HUES48 (cell line): ENCODE data around the gene CACNA2D2.

ENCODE experiments used
- H3K27ac ChIP-seq: one replicate; pipeline ENCODE4 v1.7.0; 2013; ENCODE audit warnings: low read depth, low read length, inconsistent platforms
- H3K27me3 ChIP-seq: 2 replicates; pipeline ENCODE4 v1.6.1; 2013; ENCODE audit warnings: mild to moderate bottlenecking, low read length; ENCODE audit not compliant: control insufficient read depth, insufficient read depth
- H3K36me3 ChIP-seq: 2 replicates; pipeline ENCODE4 v1.6.1; 2013; ENCODE audit warnings: low read length; ENCODE audit not compliant: control insufficient read depth, insufficient read depth
- H3K4me1 ChIP-seq: 2 replicates; pipeline ENCODE4 v1.6.1; 2013; ENCODE audit warnings: mild to moderate bottlenecking, low read length; ENCODE audit not compliant: control insufficient read depth, insufficient read depth
- H3K4me3 ChIP-seq: 2 replicates; pipeline ENCODE4 v1.5.1; 2013; ENCODE audit warnings: mild to moderate bottlenecking, low read depth, low read length
- H3K9ac ChIP-seq: 2 replicates; pipeline ENCODE4 v1.6.1; 2013; ENCODE audit warnings: mild to moderate bottlenecking, low read depth, low read length, moderate library complexity
- H3K9me3 ChIP-seq: 2 replicates; pipeline ENCODE4 v1.6.1; 2013; ENCODE audit warnings: low read length; ENCODE audit not compliant: control insufficient read depth, insufficient read depth

The CACNA2D2 gene

GRCh38 chr3:50353245-50354004 is 150.0 kb downstream of the CACNA2D2 start:
- Histone ChIP-seq H3K27ac (no peak overlapping the region), H3K4me1 (peaks cover 17% of the 10 kb centered on the region), H3K27me3 (no peaks in the 10 kb centered on the region), H3K4me3 (no peak overlapping the region), H3K9me3 (no peaks in the 10 kb centered on the region), H3K36me3 (peaks cover 50% of the 10 kb centered on the region), H3K9ac (no peak overlapping the region)

- no peak overlapping the region for H3K4me3 ChIP-seq
- H3K27ac ChIP-seq, result no peak overlapping the region
- no peaks in the 10 kb centered on the region for H3K27me3 ChIP-seq
- H3K9me3 ChIP-seq, result no peaks in the 10 kb centered on the region
- H3K4me1 ChIP-seq, result peaks cover 12% of the 10 kb centered on the region
- no peak overlapping the region for H3K9ac ChIP-seq
- peaks cover 56% of the 10 kb centered on the region for H3K36me3 ChIP-seq
Observed at GRCh38 chr3:50352781-50353180, 150.7 kb downstream of the CACNA2D2 start.

GRCh38 chr3:50351323-50351697 is 152.1 kb downstream of the CACNA2D2 start:
- Histone ChIP-seq H3K9me3 (no peaks in the 10 kb centered on the region), H3K36me3 (peaks cover 51% of the 10 kb centered on the region), H3K27me3 (peaks cover 4% of the 10 kb centered on the region; the same call in 1 of the 2 replicates), H3K4me3 (peak overlapping the region; percentile 91), H3K9ac (no peak overlapping the region), H3K27ac (no peak overlapping the region), H3K4me1 (peaks cover 6% of the 10 kb centered on the region)

GRCh38 chr3:50350527-50351322 is 152.7 kb downstream of the CACNA2D2 start, which contains the start of the genes CYB561D2 and NPRL2:
Gene CYB561D2, plus strand, starts transcription at chr3:50350862. Its CDS starts 572 bp downstream, at chr3:50351434.
Gene NPRL2, minus strand, starts transcription at chr3:50350775. Its CDS starts 123 bp downstream, at chr3:50350652.
- Histone ChIP-seq H3K27ac (peak within 1 kb of the TSS; percentile 75), H3K27me3 (peaks cover 5% of the 10 kb centered on the region; the same call in 1 of the 2 replicates), H3K9ac (peak within 1 kb of the TSS; percentile 68), H3K4me3 (peak within 1 kb of the TSS; percentile 91), H3K4me1 (peaks cover 6% of the 10 kb centered on the region), H3K36me3 (peaks cover 45% of the 10 kb centered on the region), H3K9me3 (no peaks in the 10 kb centered on the region)

GRCh38 chr3:50350213-50350526 is 153.3 kb downstream of the CACNA2D2 start:
- Histone ChIP-seq H3K36me3 (peaks cover 40% of the 10 kb centered on the region), H3K4me1 (peaks cover 6% of the 10 kb centered on the region), H3K27me3 (peaks cover 8% of the 10 kb centered on the region), H3K9ac (peak overlapping the region; percentile 68; the same call in 1 of the 2 replicates), H3K4me3 (peak overlapping the region; percentile 91), H3K9me3 (no peaks in the 10 kb centered on the region), H3K27ac (no peak overlapping the region)

GRCh38 chr3:50347187-50347813 is 156.1 kb downstream of the CACNA2D2 start:
- peaks cover 34% of the 10 kb centered on the region for H3K27me3 ChIP-seq
- no peak overlapping the region for H3K27ac ChIP-seq
- peaks cover 6% of the 10 kb centered on the region for H3K4me1 ChIP-seq
- H3K9ac ChIP-seq, result no peak overlapping the region
- no peaks in the 10 kb centered on the region for H3K9me3 ChIP-seq
- no peak overlapping the region for H3K4me3 ChIP-seq
- H3K36me3 ChIP-seq, result peaks cover 17% of the 10 kb centered on the region

- peaks cover 49% of the 10 kb centered on the region for H3K27me3 ChIP-seq
- peak within 1 kb of the TSS; percentile 65 for H3K4me3 ChIP-seq
- no peak within 1 kb of the TSS for H3K9ac ChIP-seq
- peaks cover 17% of the 10 kb centered on the region for H3K36me3 ChIP-seq
- H3K9me3 ChIP-seq, result no peaks in the 10 kb centered on the region
- H3K27ac ChIP-seq, result no peak within 1 kb of the TSS
- peaks cover 4% of the 10 kb centered on the region; the same call in 1 of the 2 replicates for H3K4me1 ChIP-seq
Observed at GRCh38 chr3:50345586-50346234, 157.7 kb downstream of the CACNA2D2 start, which contains the start of gene ZMYND10. Gene ZMYND10, minus strand, starts transcription at chr3:50345732. Its CDS starts 153 bp downstream, at chr3:50345579.

- no peaks in the 10 kb centered on the region for H3K9me3 ChIP-seq
- peaks cover 17% of the 10 kb centered on the region for H3K36me3 ChIP-seq
- H3K27ac ChIP-seq, result no peak overlapping the region
- peak overlapping the region; percentile 65; the same call in 1 of the 2 replicates for H3K4me3 ChIP-seq
- peaks cover 56% of the 10 kb centered on the region for H3K27me3 ChIP-seq
- H3K4me1 ChIP-seq, result 0 out of 2 replicates have a peak, but pooled peaks cover under 1% of the 10 kb centered on the region
- no peak overlapping the region for H3K9ac ChIP-seq
Observed at GRCh38 chr3:50345008-50345407, 158.4 kb downstream of the CACNA2D2 start.

GRCh38 chr3:50342813-50343633 is 160.4 kb downstream of the CACNA2D2 start:
- no peak overlapping the region for H3K4me3 ChIP-seq
- no peaks in the 10 kb centered on the region for H3K4me1 ChIP-seq
- H3K27ac ChIP-seq, result no peak overlapping the region
- H3K36me3 ChIP-seq, result peaks cover 7% of the 10 kb centered on the region
- H3K9ac ChIP-seq, result no peak overlapping the region
- H3K27me3 ChIP-seq, result peaks cover 72% of the 10 kb centered on the region
- H3K9me3 ChIP-seq, result no peaks in the 10 kb centered on the region
